Loucy (cell line): ENCODE results near the gene TNNC1.

ENCODE experiments used
- EZH2phosphoT487 ChIP-seq: fragments of 200-600 bp; IDR thresholded peaks from 2 replicates; pipeline ENCODE4 v1.6.1; 2018; ENCODE audit warnings: antibody characterized with exemption, mild to moderate bottlenecking, moderate library complexity, borderline replicate concordance
- TF ChIP-seq, protein P1 (sequence below): fragments of 200-600 bp; sonication (generic); conservative IDR thresholded peaks from 2 replicates; pipeline ENCODE4 v1.5.1; 2014; ENCODE audit warnings: mild to moderate bottlenecking, antibody characterized with exemption, low read length

DNA sequence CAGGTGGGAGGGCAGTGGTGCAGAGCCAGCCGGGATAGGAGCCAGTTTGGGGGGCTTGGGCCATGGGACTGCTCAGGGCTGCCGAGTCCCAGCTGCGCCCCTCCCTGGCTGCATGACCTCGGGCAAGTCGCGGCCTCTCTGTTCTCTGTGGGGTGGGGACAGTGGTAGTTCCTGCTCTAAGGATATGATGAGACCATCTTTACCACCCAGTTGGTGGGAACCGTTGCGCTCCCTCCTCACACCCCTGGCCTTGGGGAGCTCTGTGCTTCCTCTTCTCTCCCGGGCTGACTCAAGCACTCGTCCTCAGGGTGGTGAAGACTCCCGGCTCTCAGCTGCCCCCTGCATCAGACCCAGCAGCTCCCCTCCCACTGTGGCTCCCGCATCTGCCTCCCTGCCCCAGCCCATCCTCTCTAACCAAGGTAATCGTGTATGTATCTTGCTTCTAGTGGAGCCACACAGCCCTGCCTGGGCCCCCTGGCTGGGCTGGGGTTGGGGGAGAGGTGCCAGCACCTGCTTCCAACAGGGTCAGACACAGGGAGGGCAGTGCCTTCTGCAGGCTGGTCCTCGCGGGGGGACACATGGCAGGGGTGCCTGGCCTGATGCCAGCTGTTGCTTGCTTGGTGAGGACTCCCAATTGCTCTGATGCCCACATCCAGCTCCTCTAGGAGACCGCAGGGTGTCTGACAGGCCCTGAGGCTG is 26.2 kb upstream of the TNNC1 start:
- TF ChIP-seq, protein P1, sequence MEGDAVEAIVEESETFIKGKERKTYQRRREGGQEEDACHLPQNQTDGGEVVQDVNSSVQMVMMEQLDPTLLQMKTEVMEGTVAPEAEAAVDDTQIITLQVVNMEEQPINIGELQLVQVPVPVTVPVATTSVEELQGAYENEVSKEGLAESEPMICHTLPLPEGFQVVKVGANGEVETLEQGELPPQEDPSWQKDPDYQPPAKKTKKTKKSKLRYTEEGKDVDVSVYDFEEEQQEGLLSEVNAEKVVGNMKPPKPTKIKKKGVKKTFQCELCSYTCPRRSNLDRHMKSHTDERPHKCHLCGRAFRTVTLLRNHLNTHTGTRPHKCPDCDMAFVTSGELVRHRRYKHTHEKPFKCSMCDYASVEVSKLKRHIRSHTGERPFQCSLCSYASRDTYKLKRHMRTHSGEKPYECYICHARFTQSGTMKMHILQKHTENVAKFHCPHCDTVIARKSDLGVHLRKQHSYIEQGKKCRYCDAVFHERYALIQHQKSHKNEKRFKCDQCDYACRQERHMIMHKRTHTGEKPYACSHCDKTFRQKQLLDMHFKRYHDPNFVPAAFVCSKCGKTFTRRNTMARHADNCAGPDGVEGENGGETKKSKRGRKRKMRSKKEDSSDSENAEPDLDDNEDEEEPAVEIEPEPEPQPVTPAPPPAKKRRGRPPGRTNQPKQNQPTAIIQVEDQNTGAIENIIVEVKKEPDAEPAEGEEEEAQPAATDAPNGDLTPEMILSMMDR = no peak
- TF ChIP-seq EZH2phosphoT487 = no peak
